Fibroblast of lung (primary cell): Measurements from ENCODE around the gene TMEM135.

Experiments
- EZH2 ChIP-seq: IDR thresholded peaks from 2 replicates; pipeline ENCODE4 v1.5.1; 2012; ENCODE audit warnings: low read length, control low read depth, mild to moderate bottlenecking; ENCODE audit errors: missing control alignments
- TF ChIP-seq, protein P1 (sequence below), 2 donors: IDR thresholded peaks in 1 of 2; conservative IDR thresholded peaks in 1 of 2; 1 replicate in 1 of 2; 2 replicates in 1 of 2; pipeline ENCODE4 v1.5.1; 2011 to 2012; ENCODE audit warnings: low read length in 2 of 2, control low read depth in 1 of 2, inconsistent platforms in 1 of 2, low read depth in 1 of 2, mild to moderate bottlenecking in 1 of 2

DNA sequence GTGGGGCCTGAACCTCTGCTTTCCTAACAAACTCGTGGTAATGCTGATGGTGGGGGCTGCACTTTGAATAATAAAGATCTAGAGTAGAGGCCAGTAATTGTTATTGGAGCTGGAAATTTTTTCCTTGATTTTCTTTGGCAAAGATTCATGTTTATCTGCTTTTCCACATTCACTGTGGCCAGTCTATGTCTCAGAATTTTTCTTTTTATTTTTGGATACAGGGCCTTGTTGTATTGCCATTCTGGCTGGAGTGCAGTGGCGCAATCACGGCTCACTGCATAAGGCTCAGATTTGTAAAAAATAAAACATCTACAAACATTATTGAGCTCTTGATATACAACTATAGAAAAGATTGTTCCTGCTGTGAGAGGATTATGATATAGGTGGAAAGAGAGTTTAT lies 1.6 kb downstream of the TMEM135 start:
- TF ChIP-seq, protein P1, sequence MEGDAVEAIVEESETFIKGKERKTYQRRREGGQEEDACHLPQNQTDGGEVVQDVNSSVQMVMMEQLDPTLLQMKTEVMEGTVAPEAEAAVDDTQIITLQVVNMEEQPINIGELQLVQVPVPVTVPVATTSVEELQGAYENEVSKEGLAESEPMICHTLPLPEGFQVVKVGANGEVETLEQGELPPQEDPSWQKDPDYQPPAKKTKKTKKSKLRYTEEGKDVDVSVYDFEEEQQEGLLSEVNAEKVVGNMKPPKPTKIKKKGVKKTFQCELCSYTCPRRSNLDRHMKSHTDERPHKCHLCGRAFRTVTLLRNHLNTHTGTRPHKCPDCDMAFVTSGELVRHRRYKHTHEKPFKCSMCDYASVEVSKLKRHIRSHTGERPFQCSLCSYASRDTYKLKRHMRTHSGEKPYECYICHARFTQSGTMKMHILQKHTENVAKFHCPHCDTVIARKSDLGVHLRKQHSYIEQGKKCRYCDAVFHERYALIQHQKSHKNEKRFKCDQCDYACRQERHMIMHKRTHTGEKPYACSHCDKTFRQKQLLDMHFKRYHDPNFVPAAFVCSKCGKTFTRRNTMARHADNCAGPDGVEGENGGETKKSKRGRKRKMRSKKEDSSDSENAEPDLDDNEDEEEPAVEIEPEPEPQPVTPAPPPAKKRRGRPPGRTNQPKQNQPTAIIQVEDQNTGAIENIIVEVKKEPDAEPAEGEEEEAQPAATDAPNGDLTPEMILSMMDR (conservative IDR thresholded peaks at IDR 0.05 in 1 of 2, IDR thresholded peaks at IDR 0.05 in 1 of 2; ENCODE audit: low read depth in 1 of 2, low read length in 2 of 2) = no peak
- no peak for TF ChIP-seq EZH2
